H1 (cell line): ENCODE data around the gene FKBP2. TPM values are rescaled to one million over a fixed set of nuclear protein-coding genes. Genes with fewer than 3 reads are reported as not detected.

ENCODE experiments used
- CTCF ChIA-PET: fragments of 300-600 bp; sonication (Branson Sonifier 250); formaldehyde crosslinking; loops from one replicate; lab custom pipeline; 2021; ENCODE audit not compliant: partially characterized antibody; lab: Charles Lee
- POLR2A ChIA-PET: fragments of 300-600 bp; sonication (Branson Sonifier 250); formaldehyde crosslinking; loops from one replicate; lab custom pipeline; 2021; ENCODE audit warnings: inconsistent platforms; ENCODE audit not compliant: partially characterized antibody; lab: Charles Lee
- DNase-seq, 2 experiments: peaks; one replicate each; pipeline versions ENCODE4 v3.0.0 to v3.0.0-alpha.2; 2010 to 2022; ENCODE audit warnings: low spot score in 2 of 2, low read depth in 1 of 2, mixed read lengths in 1 of 2
- FAIRE-seq: peaks from 2 replicates; lab custom pipeline; 2011; peaks lifted over from hg19 to GRCh38; lab: Jason Lieb, UNC
- H2AFZ ChIP-seq: 2 replicates; pipeline ENCODE4 v1.8.1; 2012; ENCODE audit warnings: low read length, inconsistent platforms
- H2AK5ac ChIP-seq: 2 replicates; pipeline ENCODE4 v1.6.1; 2013; ENCODE audit warnings: low read depth, low read length
- H2BK120ac ChIP-seq: replicated peaks from 2 replicates; pipeline ENCODE3; 2013; ENCODE audit warnings: low read depth, low read length, inconsistent platforms
- H2BK12ac ChIP-seq: 2 replicates; pipeline ENCODE4 v1.6.1; 2013; ENCODE audit warnings: low read depth, low read length
- H2BK15ac ChIP-seq: 2 replicates; pipeline ENCODE4 v1.6.1; 2013; ENCODE audit warnings: low read length
- H2BK20ac ChIP-seq: 2 replicates; pipeline ENCODE4 v1.6.1; 2013; ENCODE audit warnings: low read length
- H2BK5ac ChIP-seq: 2 replicates; pipeline ENCODE4 v1.6.1; 2013; ENCODE audit warnings: low read depth, low read length
- H3K14ac ChIP-seq: 2 replicates; pipeline ENCODE4 v1.6.1; 2013; ENCODE audit warnings: inconsistent platforms; ENCODE audit not compliant: insufficient read length
- H3K18ac ChIP-seq: 2 replicates; pipeline ENCODE4 v1.6.1; 2013; ENCODE audit warnings: low read length; ENCODE audit errors: extremely low read depth
- H3K23ac ChIP-seq: 2 replicates; pipeline ENCODE4 v1.6.1; 2013; ENCODE audit warnings: inconsistent platforms; ENCODE audit not compliant: insufficient read length
- H3K23me2 ChIP-seq: 2 replicates; pipeline ENCODE4 v1.6.1; 2013; ENCODE audit warnings: low read depth, low read length
- H3K27ac ChIP-seq: 2 replicates; pipeline ENCODE4 v1.6.1; 2011; ENCODE audit warnings: low read depth, low read length, inconsistent platforms
- H3K27me3 ChIP-seq, 4 experiments: replicated peaks in 1 of 4; 1 replicate in 1 of 4; 2 replicates in 3 of 4; pipeline versions ENCODE4 v1.6.1 to v1.8.1; 2011 to 2013; ENCODE audit warnings: low read length in 3 of 4, mild to moderate bottlenecking in 3 of 4, inconsistent platforms in 2 of 4, mixed read lengths in 2 of 4, moderate library complexity in 1 of 4; ENCODE audit not compliant: control insufficient read depth in 3 of 4, insufficient read depth in 3 of 4; ENCODE audit errors: extremely low read depth in 1 of 4
- H3K36me3 ChIP-seq, 4 experiments: 2 replicates each; pipeline versions ENCODE4 v1.6.1 to v1.8.1; 2011 to 2013; ENCODE audit warnings: mild to moderate bottlenecking in 4 of 4, low read length in 3 of 4, moderate library complexity in 2 of 4, control low read depth in 1 of 4, inconsistent platforms in 1 of 4; ENCODE audit not compliant: insufficient read depth in 4 of 4, control insufficient read depth in 2 of 4
- H3K4ac ChIP-seq: replicated peaks from 2 replicates; pipeline ENCODE3; 2013; ENCODE audit warnings: low read length, low read depth, mixed read lengths, inconsistent platforms; ENCODE audit not compliant: insufficient read length
- H3K4me1 ChIP-seq, 4 experiments: replicated peaks in 1 of 4; 1 replicate in 1 of 4; 2 replicates in 3 of 4; pipeline versions ENCODE4 v1.6.1 to v1.8.1; 2011 to 2013; ENCODE audit warnings: low read length in 3 of 4, inconsistent platforms in 2 of 4, mixed read lengths in 1 of 4; ENCODE audit not compliant: insufficient read depth in 4 of 4, control insufficient read depth in 3 of 4
- H3K4me2 ChIP-seq, 2 experiments: 2 replicates each; pipeline versions ENCODE4 v1.6.1 to v1.8.1; 2011 to 2013; ENCODE audit warnings: low read depth in 2 of 2, low read length in 2 of 2, control low read depth in 1 of 2, inconsistent platforms in 1 of 2, mild to moderate bottlenecking in 1 of 2; ENCODE audit not compliant: insufficient read depth in 1 of 2
- H3K4me3 ChIP-seq, 4 experiments: fragments of 200-600, 300-600 bp in 1 of 4; sonication (generic), shearing (Covaris generic), sonication (Bioruptor Twin) in 1 of 4; 2 replicates each; pipeline versions ENCODE4 v1.5.1 to v1.8.1; 2011 to 2016; ENCODE audit warnings: low read length in 4 of 4, low read depth in 3 of 4, control low read depth in 2 of 4, inconsistent platforms in 2 of 4, mild to moderate bottlenecking in 2 of 4, mixed read lengths in 1 of 4, moderate library complexity in 1 of 4; ENCODE audit not compliant: insufficient read depth in 2 of 4; ENCODE audit errors: extremely low read depth in 1 of 4
- H3K56ac ChIP-seq: replicated peaks from 2 replicates; pipeline ENCODE3; 2013; ENCODE audit warnings: low read depth, mild to moderate bottlenecking, mixed read lengths, low read length, inconsistent platforms; ENCODE audit not compliant: insufficient read length
- H3K79me1 ChIP-seq: 2 replicates; pipeline ENCODE4 v1.6.1; 2013; ENCODE audit warnings: low read depth, low read length, control low read depth
- H3K79me2 ChIP-seq, 2 experiments: 2 replicates each; pipeline versions ENCODE4 v1.6.1 to v1.8.1; 2012 to 2013; ENCODE audit warnings: low read length in 2 of 2, mild to moderate bottlenecking in 2 of 2, inconsistent platforms in 1 of 2; ENCODE audit not compliant: insufficient read depth in 2 of 2, control insufficient read depth in 1 of 2
- H3K9ac ChIP-seq, 4 experiments: replicated peaks in 1 of 4; 1 replicate in 1 of 4; 2 replicates in 3 of 4; pipeline versions ENCODE4 v1.6.1 to v1.8.1; 2011 to 2013; ENCODE audit warnings: low read depth in 3 of 4, low read length in 3 of 4, control low read depth in 2 of 4, mild to moderate bottlenecking in 2 of 4, moderate library complexity in 2 of 4, inconsistent platforms in 1 of 4; ENCODE audit errors: extremely low read depth in 1 of 4
- H3K9me3 ChIP-seq, 2 experiments: 2 replicates each; pipeline versions ENCODE4 v1.6.1 to v1.8.1; 2012 to 2013; ENCODE audit warnings: mild to moderate bottlenecking in 2 of 2, moderate library complexity in 2 of 2, control low read depth in 1 of 2, inconsistent platforms in 1 of 2, low read depth in 1 of 2, low read length in 1 of 2, mixed read lengths in 1 of 2; ENCODE audit not compliant: insufficient read depth in 2 of 2
- H4K20me1 ChIP-seq, 2 experiments: replicated peaks in 1 of 2; 2 replicates each; pipeline versions ENCODE3 to v1.8.1; 2011 to 2013; ENCODE audit warnings: inconsistent platforms in 2 of 2, low read length in 2 of 2, mild to moderate bottlenecking in 1 of 2; ENCODE audit not compliant: insufficient read depth in 2 of 2, control insufficient read depth in 1 of 2
- H4K5ac ChIP-seq: 2 replicates; pipeline ENCODE4 v1.6.1; 2013; ENCODE audit warnings: low read length, low read depth, mixed read lengths, inconsistent platforms; ENCODE audit not compliant: insufficient read length
- H4K8ac ChIP-seq: 2 replicates; pipeline ENCODE4 v1.8.0; 2013; ENCODE audit warnings: mild to moderate bottlenecking, moderate library complexity, low read length, inconsistent platforms; ENCODE audit not compliant: insufficient read depth; ENCODE audit errors: extremely low read depth
- H4K91ac ChIP-seq: replicated peaks from 2 replicates; pipeline ENCODE3; 2013; ENCODE audit warnings: low read length, mixed read lengths, inconsistent platforms; ENCODE audit not compliant: insufficient read length
- ATF2 ChIP-seq: IDR thresholded peaks from 2 replicates; pipeline ENCODE4 v1.6.1; 2012; ENCODE audit warnings: low read length, inconsistent platforms
- MAFK ChIP-seq: IDR thresholded peaks from 2 replicates; pipeline ENCODE4 v1.6.1; 2012; ENCODE audit warnings: low read depth, mild to moderate bottlenecking, improper control_type of control experiment, low read length
- POLR2AphosphoS5 ChIP-seq: IDR thresholded peaks from 2 replicates; pipeline ENCODE4 v1.6.1; 2011; ENCODE audit warnings: low read depth, low read length
- SP1 ChIP-seq: IDR thresholded peaks from 2 replicates; pipeline ENCODE4 v1.6.1; 2011; ENCODE audit warnings: low read depth, low read length
- YY1 ChIP-seq: IDR thresholded peaks from 2 replicates; pipeline ENCODE4 v1.6.1; 2011; ENCODE audit warnings: low read depth, mild to moderate bottlenecking, low read length
- WGBS, 2 experiments: shearing (Covaris generic) in 1 of 2; methylation state at CpG; one replicate each; pipeline versions ENCODE4 v1.1.6 to v1.1.7; 2013 to 2015; ENCODE audit warnings: low lambda C conversion rate in 2 of 2, mixed read lengths in 2 of 2, inconsistent platforms in 1 of 2, low coverage in 1 of 2, missing lambda C conversion rate in 1 of 2; ENCODE audit not compliant: insufficient replicate concordance in 2 of 2, insufficient coverage in 1 of 2, insufficient read length in 1 of 2; ENCODE audit errors: extremely low coverage in 1 of 2, missing lambda C conversion rate in 1 of 2; 5-methylcytosine and 5-hydroxymethylcytosine counted together
- polyA plus RNA-seq, 7 experiments: library from polyadenylated mRNA; depleted of rRNA in 3 of 7; stranded (reverse) in 5 of 7; unstranded in 2 of 7; fragments of >200 nt in 5 of 7; fragments of 200-250 nt in 2 of 7; gene quantifications; 1 replicate in 5 of 7; 2 replicates in 1 of 7; 4 replicates in 1 of 7; pipeline versions ENCODE4 v1.2.1 to v1.2.3, GENCODE V29; 2011 to 2013; ENCODE audit warnings: missing spikeins in 2 of 7, mixed read lengths in 2 of 7
- total RNA-seq: library from RNA; stranded (reverse); fragmentation: NEBNext Ultra II Directional; extraction: Animal tissue kit (Norgen Biotek cat#: 25700); gene quantifications from 2 replicates; pipeline ENCODE4 v1.2.1, GENCODE V29; 2021
- TF ChIP-seq, protein P1 (sequence below): IDR thresholded peaks from 2 replicates; pipeline ENCODE4 v1.6.1; 2012; ENCODE audit warnings: inconsistent platforms
- TF ChIP-seq, protein P2 (sequence below), 3 experiments: IDR thresholded peaks; 1 replicate in 2 of 3; 2 replicates in 1 of 3; pipeline versions ENCODE4 v1.5.1 to v1.6.1; 2011; ENCODE audit warnings: low read length in 3 of 3, mild to moderate bottlenecking in 3 of 3, inconsistent platforms in 2 of 3, low read depth in 1 of 3, moderate library complexity in 1 of 3; ENCODE audit not compliant: insufficient read depth in 1 of 3; ENCODE audit errors: control extremely low read depth in 1 of 3

FKBP2 gene
- total and polyA plus RNA-seq, 2 of the 8 experiments (the other 6 are each of a cell fraction or from before 2014, with no cell fraction given), result 41.7 to 52.5 TPM

DNA sequence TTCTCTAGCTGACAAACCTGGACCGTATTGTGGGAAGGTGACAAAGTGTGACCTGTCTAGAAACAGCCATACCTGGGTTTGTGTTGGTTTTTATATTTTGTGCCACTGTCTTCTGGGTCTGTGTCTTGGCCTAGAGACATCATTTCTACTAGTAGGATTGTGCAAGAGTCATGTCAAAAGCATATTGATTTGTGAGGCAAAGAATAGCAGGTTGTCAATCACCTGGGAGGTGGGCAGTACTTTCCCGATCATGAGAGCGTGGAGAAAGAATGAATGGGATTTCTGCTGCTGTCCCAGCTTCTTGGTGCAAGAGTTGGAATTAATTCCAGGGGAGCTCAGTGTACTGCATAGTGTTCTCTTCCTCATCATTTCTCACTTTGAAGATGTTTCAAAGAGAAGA is 39.4 kb upstream of the FKBP2 start:
- H2BK120ac ChIP-seq, result no peak overlapping the region
- no peaks in the 10 kb centered on the region for H3K4me1 ChIP-seq
- H3K4ac ChIP-seq, result no peak overlapping the region
- no peak overlapping the region for H3K4me3 ChIP-seq
- CTCF ChIA-PET, result interaction anchor here (0.9 to 1.3 kb wide), 2 partner anchors 11 to 103 kb away, joined by 3 read pairs; no protein-coding TSS in a partner anchor
- TF ChIP-seq MAFK, result no peak
- TF ChIP-seq, protein P1, sequence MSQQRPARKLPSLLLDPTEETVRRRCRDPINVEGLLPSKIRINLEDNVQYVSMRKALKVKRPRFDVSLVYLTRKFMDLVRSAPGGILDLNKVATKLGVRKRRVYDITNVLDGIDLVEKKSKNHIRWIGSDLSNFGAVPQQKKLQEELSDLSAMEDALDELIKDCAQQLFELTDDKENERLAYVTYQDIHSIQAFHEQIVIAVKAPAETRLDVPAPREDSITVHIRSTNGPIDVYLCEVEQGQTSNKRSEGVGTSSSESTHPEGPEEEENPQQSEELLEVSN, result no peak
- no peak for TF ChIP-seq POLR2AphosphoS5
- TF ChIP-seq, protein P2, sequence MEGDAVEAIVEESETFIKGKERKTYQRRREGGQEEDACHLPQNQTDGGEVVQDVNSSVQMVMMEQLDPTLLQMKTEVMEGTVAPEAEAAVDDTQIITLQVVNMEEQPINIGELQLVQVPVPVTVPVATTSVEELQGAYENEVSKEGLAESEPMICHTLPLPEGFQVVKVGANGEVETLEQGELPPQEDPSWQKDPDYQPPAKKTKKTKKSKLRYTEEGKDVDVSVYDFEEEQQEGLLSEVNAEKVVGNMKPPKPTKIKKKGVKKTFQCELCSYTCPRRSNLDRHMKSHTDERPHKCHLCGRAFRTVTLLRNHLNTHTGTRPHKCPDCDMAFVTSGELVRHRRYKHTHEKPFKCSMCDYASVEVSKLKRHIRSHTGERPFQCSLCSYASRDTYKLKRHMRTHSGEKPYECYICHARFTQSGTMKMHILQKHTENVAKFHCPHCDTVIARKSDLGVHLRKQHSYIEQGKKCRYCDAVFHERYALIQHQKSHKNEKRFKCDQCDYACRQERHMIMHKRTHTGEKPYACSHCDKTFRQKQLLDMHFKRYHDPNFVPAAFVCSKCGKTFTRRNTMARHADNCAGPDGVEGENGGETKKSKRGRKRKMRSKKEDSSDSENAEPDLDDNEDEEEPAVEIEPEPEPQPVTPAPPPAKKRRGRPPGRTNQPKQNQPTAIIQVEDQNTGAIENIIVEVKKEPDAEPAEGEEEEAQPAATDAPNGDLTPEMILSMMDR (IDR thresholded peaks at IDR 0.05; ENCODE audit: control extremely low read depth in 1 of 3, insufficient read depth in 1 of 3, low read depth in 1 of 3, low read length in 3 of 3), result no peak
- TF ChIP-seq ATF2, result no peak
- TF ChIP-seq YY1, result no peak
- TF ChIP-seq SP1, result no peak
- TF ChIP-seq, all 59 proteins: peak for 0
- Histone ChIP-seq H4K8ac (no peak overlapping the region), H3K79me2 (no peaks in the 10 kb centered on the region; a peak in 1 of 4 replicates), H3K27me3 (no peaks in the 10 kb centered on the region; a peak in 1 of 7 replicates), H2BK20ac (no peak overlapping the region), H2AK5ac (no peak overlapping the region), H3K36me3 (peaks cover 50 to 85% (median 71%) of the 10 kb centered on the region in 4 experiments), H3K18ac (no peak overlapping the region), H3K23ac (no peak overlapping the region), H3K56ac (no peak overlapping the region), H3K9me3 (no peaks in the 10 kb centered on the region), H2BK5ac (no peak overlapping the region), H4K5ac (no peak overlapping the region), H2AFZ (no peak overlapping the region), H2BK15ac (no peak overlapping the region), H3K27ac (no peak overlapping the region), H3K23me2 (no peaks in the 10 kb centered on the region; the same call in 1 of the 2 replicates), H3K4me2 (no peak overlapping the region), H4K91ac (no peak overlapping the region), H3K79me1 (no peaks in the 10 kb centered on the region), H4K20me1 (peaks cover 5 to 19% of the 10 kb centered on the region in 2 experiments), H3K14ac (no peak overlapping the region), H3K9ac (no peak overlapping the region), H2BK12ac (no peak overlapping the region)
- POLR2A ChIA-PET, result interaction anchor here (1.0 to 18.4 kb wide), 5 partner anchors 9 to 68 kb away, joined by 3 to 253 read pairs (median 11); partner anchors contain the start of genes NUDT22, STIP1 and TRPT1
- 90% methylated on average over 3 of the region's 3 CpGs; no CpG with 5 or more reads in 1 of the 2 experiments for WGBS, 2 experiments
- FAIRE-seq, result no peak
- no peak for DNase-seq
